NCI-H345 (cell line): ENCODE data around the gene TNS4.

Experiments
- DNase-seq: peaks from one replicate; lab custom pipeline; 2025; lab: John Stamatoyannopoulos, UW

The TNS4 gene

GRCh38 chr17:40437095-40437732 is 64.2 kb downstream of the TNS4 start:
- DNase-seq, result no peak

GRCh38 chr17:40436636-40437035 is 64.8 kb downstream of the TNS4 start:
- no peak for DNase-seq

GRCh38 chr17:40433551-40434415 is 67.6 kb downstream of the TNS4 start:
- no peak for DNase-seq

- DNase-seq, result no peak
Measured at GRCh38 chr17:40432864-40433528, 68.4 kb downstream of the TNS4 start.

- no peak for DNase-seq
Measured at GRCh38 chr17:40431231-40431602, 70.2 kb downstream of the TNS4 start.

GRCh38 chr17:40430272-40431230 is 70.9 kb downstream of the TNS4 start:
- DNase-seq, result no peak

- no peak for DNase-seq
Measured at GRCh38 chr17:40427002-40427491, 74.4 kb downstream of the TNS4 start.
